Pancreas (tissue), 10 donors: Measurements from ENCODE around the gene MICAL3. TPM values are rescaled to one million over a fixed set of nuclear protein-coding genes. Genes with fewer than 3 reads are reported as not detected.
A peak's percentile ranks its signal among the peaks of the same experiment; 100 is the strongest.

Experiments
- ATAC-seq, 4 donors: fragments of 200-7000 bp; cut with Tn5 transposase; one replicate each; pipeline versions ENCODE4 v1.8.0 to v1.9.1; 2020; ENCODE audit warnings: mild to moderate bottlenecking in 4 of 4, moderate library complexity in 4 of 4
- DNase-seq, 6 donors: peaks; one replicate each; pipeline ENCODE4 v3.0.0-alpha.2; 2020
- FAIRE-seq: peaks from 2 replicates; lab custom pipeline; 2012; peaks lifted over from hg19 to GRCh38; lab: Jason Lieb, UNC
- H3K27ac ChIP-seq, 4 donors: fragments of 200-600 bp; sonication (generic); 1 replicate in 3 of 4; 2 replicates in 1 of 4; pipeline versions ENCODE4 v1.5.0 to v1.8.0; 2020
- H3K27me3 ChIP-seq, 4 donors: fragments of 200-600 bp; one replicate each; pipeline ENCODE4 v1.8.0; 2021
- H3K36me3 ChIP-seq, 3 donors: fragments of 200-600 bp; sonication (generic) in 1 of 3; one replicate each; pipeline versions ENCODE4 v1.5.0 to v1.8.0; 2020 to 2021
- H3K4me1 ChIP-seq, 3 donors: fragments of 200-600 bp; one replicate each; pipeline ENCODE4 v1.8.0; 2021
- H3K4me3 ChIP-seq, 4 donors: fragments of 200-600 bp; sonication (generic) in 2 of 4; one replicate each; pipeline versions ENCODE4 v1.5.0 to v1.8.0; 2020 to 2021
- H3K9me3 ChIP-seq, 4 donors: fragments of 200-600 bp; one replicate each; pipeline ENCODE4 v1.8.0; 2021
- CTCF ChIP-seq, 4 donors: fragments of 200-600 bp; sonication (generic) in 3 of 4; IDR thresholded peaks; one replicate each; pipeline versions ENCODE4 v1.5.0 to v1.8.0; 2021; ENCODE audit warnings: antibody characterized with exemption in 4 of 4
- WGBS, 2 donors: extraction: QIAGEN DNeasy Blood & Tissue Kit; methylation state at CpG; one replicate each; pipeline ENCODE4 v1.1.7; 2013; 5-methylcytosine and 5-hydroxymethylcytosine counted together
- intact Hi-C, 3 donors: fragments of 100-400 bp; cut with DNase I; formaldehyde crosslinking; loops; one replicate each; pipeline versions ENCODE4 v1.11.1 to v1.14.2; 2022
- polyA plus RNA-seq, 2 donors: library from polyadenylated mRNA; stranded (reverse); fragments of 200-250 nt; gene quantifications; one replicate each; pipeline ENCODE4 v1.2.3, GENCODE V29; 2013
- total RNA-seq, 6 donors: library from RNA; stranded (reverse); fragmentation: NEBNext Ultra II Directional in 4 of 6; extraction: Animal tissue kit (Norgen Biotek cat#: 25700) in 4 of 6; gene quantifications; one replicate each; pipeline versions ENCODE4 v1.2.1 to v1.2.4, GENCODE V29; 2021 to 2023
- donor health status: healthy with polysubstance abuse.
- donor health status: DM: no; HTN: no; CAD: no; lungs with moderate emphysema.
- donor health status: DM: no; HTN: no; CAD: no.
- donor health status: control.
- donor health status: control.
- donor health status: Bipolar disorder and iron deficiency.
- donor health status: DM: yes; HTN: yes; CAD: no.
- donor health status: DM: no; HTN: no; CAD: no.
- donor health status: DM: no; HTN: no; CAD: no.
- donor health status: DM: yes; HTN: yes; CAD: no.

The MICAL3 gene
- total and polyA plus RNA-seq, 8 donors: 5.9 to 56.8 (median 25.5) TPM

GRCh38 chr22:17797721-17798559 is 226.4 kb downstream of the MICAL3 start:
- Histone ChIP-seq H3K9me3 (no peaks in the 10 kb centered on the region), H3K4me3 (no peak overlapping the region), H3K27ac (no peak overlapping the region), H3K4me1 (no peaks in the 10 kb centered on the region), H3K27me3 (no peaks in the 10 kb centered on the region), H3K36me3 (no peaks in the 10 kb centered on the region)
- DNase-seq (no peak), ATAC-seq (peak in 2 of 4 donors; percentile 31 to 57), FAIRE-seq (no peak)
- no peak for TF ChIP-seq CTCF (IDR thresholded peaks at IDR 0.05)
- intact Hi-C loops: no loop called here
- WGBS, 2 donors: 91 to 94% methylated on average over 23 of the region's 23 CpGs

GRCh38 chr22:17796695-17797094 is 227.7 kb downstream of the MICAL3 start:
- Histone ChIP-seq H3K27me3 (no peaks in the 10 kb centered on the region), H3K27ac (no peak overlapping the region), H3K36me3 (no peaks in the 10 kb centered on the region), H3K4me1 (no peaks in the 10 kb centered on the region), H3K9me3 (no peaks in the 10 kb centered on the region), H3K4me3 (no peak overlapping the region)
- DNase-seq (no peak), ATAC-seq (no peak), FAIRE-seq (no peak)
- 84 to 93% methylated on average over 5 of the region's 5 CpGs for whole genome bisulfite sequencing, 2 donors
- no peak for TF ChIP-seq CTCF (IDR thresholded peaks at IDR 0.05)
- intact Hi-C loops: no loop called here

GRCh38 chr22:17795661-17796548 is 228.5 kb downstream of the MICAL3 start:
- Histone ChIP-seq H3K4me3 (no peak overlapping the region), H3K27ac (no peak overlapping the region), H3K36me3 (no peaks in the 10 kb centered on the region), H3K27me3 (no peaks in the 10 kb centered on the region), H3K9me3 (no peaks in the 10 kb centered on the region), H3K4me1 (no peaks in the 10 kb centered on the region)
- no peak for DNase-seq
- no peak for FAIRE-seq
- intact Hi-C loops: no loop called here
- no peak for TF ChIP-seq CTCF (IDR thresholded peaks at IDR 0.05)
- no peak for ATAC-seq
- WGBS, 2 donors: 93 to 96% methylated on average over 32 of the region's 32 CpGs

- intact Hi-C loops: no loop called here
- Histone ChIP-seq H3K4me3 (no peak overlapping the region), H3K27me3 (no peaks in the 10 kb centered on the region), H3K27ac (no peak overlapping the region), H3K36me3 (peaks cover 0 to 9% (median 0%) of the 10 kb centered on the region in 3 donors), H3K4me1 (no peaks in the 10 kb centered on the region), H3K9me3 (no peaks in the 10 kb centered on the region)
- no peak for TF ChIP-seq CTCF (IDR thresholded peaks at IDR 0.05)
- FAIRE-seq: no peak
- DNase-seq: no peak
- ATAC-seq: no peak
- WGBS, 2 donors: 90 to 92% methylated on average over 25 of the region's 25 CpGs
Measured at GRCh38 chr22:17794726-17795542, 229.4 kb downstream of the MICAL3 start.
